Stimulated activated naive CD8-positive, alpha-beta T cell treated with anti-CD3 and anti-CD28 coated beads, Interleukin-15, Interleukin-2, amounts not matched to agents 100 U/mL and 50 U/mL, for 24 hours (primary cell): Measurements from ENCODE around the gene LUC7L2.
"Not testable (repeated sequence)": the region's sequence is repeated elsewhere in the genome, so short reads cannot be mapped to it uniquely, and the experiment has no call there.

ENCODE experiments used
- ATAC-seq: fragments of 150-1000 bp; cut with Tn5 transposase; one replicate; pipeline ENCODE4 v1.10.0; 2021
- DNase-seq: peaks from one replicate; pipeline ENCODE4 v3.0.0; 2021

LUC7L2 gene

DNA sequence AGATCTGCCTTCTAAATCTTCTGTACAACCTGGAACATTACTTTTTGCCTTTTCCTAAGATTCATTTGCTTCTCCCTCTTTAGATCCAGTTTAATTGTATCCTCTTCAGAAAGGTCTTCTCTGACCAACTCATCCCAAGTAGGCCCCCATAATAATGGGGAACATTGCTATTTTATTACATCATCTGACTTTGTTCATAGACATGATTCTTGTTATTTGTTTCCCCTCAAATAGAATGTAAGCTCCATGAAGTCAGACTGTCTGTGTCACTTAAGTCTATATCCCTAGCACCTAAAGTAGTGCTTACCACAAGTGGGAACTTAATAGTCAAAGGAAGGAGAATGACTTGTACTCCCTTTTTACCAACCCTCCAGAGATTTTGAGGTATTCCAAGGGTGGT is 37.5 kb downstream of the LUC7L2 start:
- ATAC-seq, result no peak
- DNase-seq, result no peak

DNA sequence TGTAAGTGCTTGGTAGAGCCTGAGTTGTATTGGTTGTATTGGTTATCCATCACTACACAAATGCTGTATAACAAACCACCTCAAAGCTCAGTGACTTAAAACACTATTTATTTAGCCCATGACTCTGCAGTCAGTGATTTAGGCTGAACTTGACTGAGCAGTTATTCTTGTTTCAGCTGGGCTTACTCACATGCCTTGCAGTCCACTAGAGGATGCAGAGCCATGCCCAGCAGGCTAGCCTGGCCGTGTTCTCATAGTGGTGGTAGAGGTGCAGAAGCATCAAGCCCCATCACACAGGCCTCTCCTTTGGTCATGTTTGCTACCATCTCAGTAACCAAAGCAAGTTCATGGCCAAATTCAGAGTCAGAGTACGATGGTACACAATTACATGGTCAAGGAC is 43.9 kb downstream of the LUC7L2 start:
- ATAC-seq (no peak), DNase-seq (no peak)

DNA sequence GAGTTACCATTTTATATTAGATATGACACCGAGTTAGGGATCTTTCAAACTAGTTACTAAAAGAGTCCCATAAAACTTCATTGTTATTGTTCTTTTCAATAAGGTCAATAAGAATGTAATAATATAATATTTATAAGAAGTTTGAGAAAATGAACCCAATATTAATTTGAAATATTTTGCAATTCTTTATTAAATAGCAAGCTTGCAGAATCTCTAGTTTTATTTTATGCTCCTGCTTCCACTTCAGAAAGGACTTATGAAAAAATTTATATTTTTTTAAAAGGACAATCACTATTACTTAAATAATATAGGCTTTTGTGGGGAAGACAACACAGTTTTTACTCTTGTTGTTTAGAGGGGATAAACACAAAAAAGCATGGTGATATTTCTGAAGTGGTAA is 47.9 kb downstream of the LUC7L2 start:
- ATAC-seq (no peak), DNase-seq (no peak)

DNA sequence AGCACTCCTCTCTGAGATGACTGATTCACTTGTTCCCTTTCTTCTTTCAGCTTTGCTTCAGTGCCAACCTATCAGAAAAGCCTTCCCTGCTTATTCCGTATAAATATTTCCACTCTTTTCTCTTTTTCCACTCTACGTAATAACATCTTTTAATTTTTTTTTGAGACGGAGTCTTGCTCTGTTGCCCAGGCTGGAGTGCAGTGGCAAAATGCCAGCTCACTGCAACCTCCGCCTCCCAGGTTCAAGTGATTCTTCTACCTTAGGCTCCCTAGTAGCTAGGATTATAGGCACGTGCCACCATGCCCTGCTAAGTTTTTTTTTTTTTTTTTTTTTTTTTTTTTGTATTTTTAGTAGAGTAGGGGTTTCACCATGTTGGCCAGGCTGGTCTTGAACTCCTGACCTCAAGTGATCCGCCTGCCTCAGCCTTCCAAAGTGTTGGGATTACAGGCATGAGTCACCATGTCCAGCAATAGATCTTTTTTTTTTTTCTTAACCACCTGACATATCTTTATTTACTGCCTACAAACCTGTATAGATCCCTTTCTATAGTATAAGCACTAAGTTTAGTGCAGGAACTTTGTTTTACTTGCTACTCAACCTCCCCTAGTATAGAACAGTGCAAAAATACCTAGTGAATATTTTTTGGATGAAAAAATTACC is 55.2 kb downstream of the LUC7L2 start:
- ATAC-seq, DNase-seq: not testable (repeated sequence)

DNA sequence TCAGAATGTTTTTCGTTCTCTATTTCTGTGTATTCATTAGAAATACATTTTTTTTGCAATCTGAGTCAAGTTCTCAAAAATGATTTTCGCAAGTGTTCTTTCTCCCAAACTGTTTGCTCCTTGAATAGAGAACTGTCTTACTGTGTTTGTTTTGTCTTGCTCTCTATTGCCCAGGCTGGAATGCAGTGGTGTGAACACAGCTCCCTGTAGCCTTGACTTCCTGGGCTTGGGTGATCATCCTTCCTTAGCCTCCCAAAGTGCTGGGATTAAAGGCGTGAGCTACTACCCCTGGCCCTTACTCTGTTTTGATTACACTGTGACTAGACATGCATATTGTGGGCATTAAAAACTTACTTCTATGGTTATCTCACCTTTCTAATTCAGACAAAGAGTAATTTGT is 56.7 kb downstream of the LUC7L2 start:
- no peak for ATAC-seq
- no peak for DNase-seq

DNA sequence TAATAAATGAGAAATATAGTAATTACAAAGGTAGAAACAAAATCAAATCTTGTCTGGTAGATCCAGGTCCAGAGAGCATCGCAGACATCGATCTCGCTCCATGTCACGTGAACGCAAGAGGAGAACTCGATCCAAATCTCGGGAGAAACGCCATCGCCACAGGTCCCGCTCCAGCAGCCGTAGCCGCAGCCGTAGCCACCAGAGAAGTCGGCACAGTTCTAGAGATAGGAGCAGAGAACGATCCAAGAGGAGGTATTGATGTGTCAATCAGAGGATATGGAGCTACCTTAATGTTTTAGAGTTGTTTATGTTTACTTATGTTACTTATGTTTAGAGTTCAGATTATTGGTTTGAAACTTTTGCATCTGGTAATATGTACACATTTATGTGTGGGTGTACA is 57.8 kb downstream of the LUC7L2 start:
- ATAC-seq (no peak), DNase-seq (no peak)

DNA sequence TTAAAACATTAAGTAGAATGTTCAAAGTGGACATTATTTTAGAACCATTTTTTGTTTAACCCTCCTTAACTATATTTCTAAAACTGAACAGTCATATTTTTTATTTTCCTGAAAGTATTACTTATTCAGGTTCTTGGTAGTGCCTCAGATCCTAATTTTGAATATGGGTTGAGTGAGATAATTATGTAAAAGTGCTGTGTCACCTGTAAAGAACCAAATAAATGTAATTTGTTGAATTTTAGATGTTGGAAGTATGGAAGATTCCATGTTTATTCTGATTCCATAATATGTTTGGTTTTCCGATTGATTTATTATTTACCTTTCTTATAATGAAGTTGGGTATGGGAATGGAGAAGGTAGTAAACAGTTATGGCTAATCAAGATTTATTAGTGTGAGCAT is 61.4 kb downstream of the LUC7L2 start:
- no peak for ATAC-seq
- DNase-seq, result no peak

DNA sequence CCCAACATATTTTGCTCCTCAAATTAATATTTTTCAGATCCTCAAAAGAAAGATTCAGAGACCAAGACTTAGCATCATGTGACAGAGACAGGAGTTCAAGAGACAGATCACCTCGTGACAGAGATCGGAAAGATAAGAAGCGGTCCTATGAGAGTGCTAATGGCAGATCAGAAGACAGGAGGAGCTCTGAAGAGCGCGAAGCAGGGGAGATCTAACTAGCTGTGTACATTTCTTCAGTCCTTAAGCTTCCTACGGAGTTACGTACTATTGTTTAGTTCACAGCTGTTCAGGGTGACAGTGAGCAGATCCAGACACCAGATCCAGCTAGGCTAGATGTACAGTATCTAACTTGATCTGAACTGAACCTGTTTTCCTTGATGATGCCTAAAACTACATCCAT is 62.4 kb downstream of the LUC7L2 start:
- ATAC-seq (no peak), DNase-seq (no peak)

DNA sequence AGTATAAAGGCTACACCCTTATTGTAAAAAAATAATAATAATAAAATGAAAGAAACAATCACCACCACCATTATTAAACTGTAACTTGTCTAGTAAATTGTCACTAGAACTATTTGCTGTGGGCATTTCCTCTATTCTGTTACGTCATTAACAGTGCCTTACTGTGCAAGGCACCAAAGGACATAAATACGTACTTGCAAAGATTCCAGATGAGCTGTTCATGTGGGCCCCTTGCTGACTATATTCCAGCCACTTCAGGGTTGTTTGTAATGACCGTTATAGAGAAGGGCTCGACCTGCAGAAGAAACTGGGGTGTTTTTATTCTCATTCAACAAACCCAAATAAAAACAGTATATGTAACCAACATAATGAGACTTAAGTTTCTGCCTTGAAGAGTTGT is 63.4 kb downstream of the LUC7L2 start:
- DNase-seq (no peak), ATAC-seq (no peak)

DNA sequence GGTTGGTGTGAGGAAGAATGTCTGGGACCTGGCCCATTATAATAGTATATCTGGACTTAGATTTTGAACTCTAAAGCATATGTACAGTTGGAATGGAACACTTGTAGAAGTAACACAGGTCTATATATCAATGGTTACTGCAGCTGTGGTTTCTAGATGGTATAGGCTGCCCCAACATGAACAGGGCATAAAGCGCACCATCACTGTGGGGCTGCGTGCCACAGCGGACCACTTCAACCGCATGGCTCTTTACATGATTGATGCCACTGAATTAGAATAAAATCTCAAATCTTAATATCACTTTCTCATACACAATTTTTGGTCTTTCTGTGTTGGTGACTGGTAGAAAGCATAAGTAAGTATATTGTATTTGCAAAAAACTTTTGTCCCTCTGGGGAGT is 64.3 kb downstream of the LUC7L2 start:
- ATAC-seq (no peak), DNase-seq (no peak)

DNA sequence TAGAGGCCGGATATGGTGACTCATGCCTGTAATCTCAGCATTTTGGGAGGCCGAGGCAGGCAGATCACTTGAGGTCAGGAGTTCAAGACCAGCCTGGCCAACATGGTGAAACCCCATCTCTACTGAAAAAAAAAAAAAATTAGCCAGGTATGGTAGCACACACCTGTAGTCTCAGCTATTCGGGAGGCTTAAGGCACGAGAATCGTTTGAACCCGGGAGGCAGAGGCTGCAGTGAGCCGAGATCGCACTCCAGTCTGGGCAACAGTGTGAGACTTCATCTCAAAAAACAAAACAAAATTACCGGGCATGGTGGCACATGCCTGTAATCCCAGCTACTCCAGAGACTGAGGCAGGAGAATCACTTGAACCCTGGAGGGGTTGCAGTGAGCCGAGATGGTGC is 66.0 kb downstream of the LUC7L2 start:
- not testable (repeated sequence) for DNase-seq, ATAC-seq

DNA sequence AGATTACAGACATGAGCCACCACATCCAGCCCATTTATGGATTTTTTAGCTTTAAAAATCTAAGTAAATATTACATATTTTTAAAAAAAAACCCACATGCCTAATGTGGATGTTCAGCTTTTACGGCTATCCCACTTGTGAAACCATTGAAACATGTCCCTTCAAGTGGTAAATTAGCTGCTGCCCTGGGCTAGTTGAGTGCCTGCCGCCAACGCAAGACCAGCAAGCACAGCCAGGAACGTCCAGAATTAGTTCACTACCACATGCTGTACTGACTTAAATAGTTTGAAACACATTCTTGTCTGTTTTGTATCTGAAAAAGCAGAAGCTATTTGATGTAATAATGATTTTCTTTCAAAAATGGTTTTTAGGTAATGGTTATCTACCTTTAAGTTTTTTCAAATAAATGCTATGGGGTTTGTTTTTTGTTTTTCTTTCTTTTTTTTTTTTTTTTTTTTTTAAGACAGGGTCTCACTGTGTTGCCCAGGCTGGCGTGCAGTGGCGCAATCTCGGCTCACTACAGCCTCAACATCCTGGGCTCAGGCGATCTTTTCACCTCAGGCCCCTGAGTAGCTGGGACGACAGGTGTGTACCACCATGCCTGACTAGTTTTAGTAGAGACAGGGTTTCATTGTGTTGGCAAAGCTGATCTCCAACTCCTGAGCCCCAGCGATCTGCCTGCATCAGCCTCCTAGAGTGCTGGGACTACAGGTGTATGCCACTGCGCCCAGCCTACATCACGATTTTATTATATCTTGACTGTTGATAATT is 66.7 kb downstream of the LUC7L2 start:
- ATAC-seq (no peak), DNase-seq (no peak)

DNA sequence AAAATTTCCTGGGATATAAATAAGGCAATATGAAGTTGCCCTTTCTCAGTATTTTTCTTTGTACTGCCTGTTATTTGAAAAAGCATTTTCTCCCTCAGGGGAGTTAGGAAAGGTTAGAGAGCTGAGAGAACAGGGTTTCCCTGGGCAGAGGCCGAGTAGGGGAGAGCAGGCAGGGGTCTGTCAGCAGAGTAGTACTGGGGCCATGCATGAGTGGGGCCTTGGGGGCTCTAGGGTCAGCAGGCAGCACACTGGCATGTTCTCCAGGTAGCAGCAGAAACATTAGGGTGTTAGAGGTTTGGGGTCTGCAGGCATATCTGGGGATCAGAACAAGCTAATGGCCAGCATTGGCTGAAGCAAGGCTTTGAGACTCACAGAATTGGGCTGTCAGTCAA is 67.3 kb downstream of the LUC7L2 start:
- DNase-seq, result no peak
- ATAC-seq, result no peak

DNA sequence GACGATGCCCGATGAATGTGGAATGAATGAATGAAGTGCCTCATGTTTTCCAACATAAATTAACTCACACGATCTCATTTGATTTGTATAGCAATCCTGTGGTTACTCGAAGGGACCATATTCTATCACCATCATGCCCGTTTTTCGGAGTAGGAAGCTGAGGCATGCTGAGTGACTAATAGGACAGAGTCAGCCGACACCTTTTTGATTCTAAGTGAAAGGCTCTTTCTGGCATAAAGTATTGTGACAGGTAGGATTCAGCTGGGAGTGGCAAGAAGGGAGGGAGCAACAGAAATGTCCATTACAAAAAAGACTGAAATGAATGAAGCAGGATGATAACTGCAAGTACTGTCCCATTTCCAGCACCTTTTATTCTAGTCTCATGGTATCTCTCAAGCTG is 68.1 kb downstream of the LUC7L2 start:
- DNase-seq (no peak), ATAC-seq (no peak)

DNA sequence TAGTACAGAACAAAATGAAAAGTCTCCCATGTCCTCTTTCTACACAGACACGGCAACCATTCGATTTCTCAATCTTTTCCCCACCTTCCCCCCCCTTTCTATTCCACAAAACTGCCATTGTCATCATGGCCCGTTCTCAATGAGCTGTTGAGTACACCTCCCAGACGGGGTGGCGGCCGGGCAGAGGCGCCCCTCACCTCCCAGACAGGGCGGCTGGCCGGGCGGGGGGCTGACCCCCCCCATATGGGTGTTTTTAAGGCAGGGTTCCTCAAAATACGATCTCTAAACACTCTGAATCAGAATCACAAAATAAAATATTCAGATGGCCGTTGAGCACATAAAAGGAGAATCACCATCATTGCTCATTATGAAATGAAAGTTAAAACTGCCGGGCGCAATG is 70.0 kb downstream of the LUC7L2 start:
- DNase-seq, ATAC-seq: not testable (repeated sequence)

DNA sequence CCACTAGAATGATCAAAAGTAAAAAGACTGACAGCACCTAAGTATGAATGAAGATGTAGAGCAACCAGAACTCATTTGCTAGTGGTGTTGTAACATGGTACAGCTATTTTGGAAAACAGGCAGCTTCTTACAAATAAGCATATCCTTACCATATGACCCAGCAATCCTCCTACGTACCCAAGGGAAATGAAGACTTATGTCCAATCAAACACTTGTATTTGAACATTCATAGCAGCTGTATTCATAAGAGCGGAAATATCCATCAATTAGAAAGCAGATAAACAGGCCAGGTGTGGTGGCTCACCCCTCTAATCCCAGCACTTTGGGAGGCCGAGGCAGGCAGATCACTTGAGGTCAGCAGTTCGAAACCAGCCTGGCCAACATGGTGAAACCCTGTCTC is 70.7 kb downstream of the LUC7L2 start:
- no peak for ATAC-seq
- DNase-seq, result no peak

DNA sequence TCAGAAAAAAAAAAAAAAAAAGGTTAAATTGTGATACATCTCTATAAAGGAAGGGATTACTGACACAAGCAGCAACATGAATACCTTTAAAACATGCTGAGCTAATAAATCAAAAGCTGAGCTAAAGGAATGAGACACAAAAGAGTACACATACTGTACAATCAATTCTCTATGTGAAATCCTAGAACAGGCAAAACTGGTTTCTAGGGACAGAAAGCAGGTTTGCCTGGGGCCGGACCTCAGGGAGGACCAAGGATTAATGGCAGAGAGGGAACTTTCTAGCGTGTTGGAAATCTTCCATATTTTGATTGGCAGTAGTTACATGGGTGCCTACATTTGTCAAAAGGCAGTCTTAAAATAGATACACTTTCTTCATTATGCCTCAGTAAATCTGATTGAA is 71.3 kb downstream of the LUC7L2 start:
- ATAC-seq (no peak), DNase-seq (no peak)

DNA sequence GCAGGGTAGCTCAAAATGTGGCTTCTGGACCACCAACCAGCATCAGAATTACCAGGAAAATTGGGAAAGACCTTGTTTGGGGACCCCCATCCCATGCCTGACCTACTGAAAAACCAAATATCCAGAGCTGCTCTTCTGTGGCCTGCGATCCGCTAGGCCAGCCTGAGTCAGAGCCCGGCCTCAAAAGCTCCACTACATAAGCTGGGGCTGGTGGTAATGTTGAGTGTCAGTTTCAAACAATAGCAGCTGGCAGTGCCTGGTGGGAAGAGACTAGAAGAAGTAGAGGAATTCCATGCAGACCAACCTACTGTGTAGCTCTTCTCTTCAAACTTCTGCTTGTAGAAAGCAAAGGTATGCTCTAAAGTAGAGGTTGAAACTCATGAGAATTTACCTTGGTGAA is 71.8 kb downstream of the LUC7L2 start:
- no peak for DNase-seq
- no peak for ATAC-seq

DNA sequence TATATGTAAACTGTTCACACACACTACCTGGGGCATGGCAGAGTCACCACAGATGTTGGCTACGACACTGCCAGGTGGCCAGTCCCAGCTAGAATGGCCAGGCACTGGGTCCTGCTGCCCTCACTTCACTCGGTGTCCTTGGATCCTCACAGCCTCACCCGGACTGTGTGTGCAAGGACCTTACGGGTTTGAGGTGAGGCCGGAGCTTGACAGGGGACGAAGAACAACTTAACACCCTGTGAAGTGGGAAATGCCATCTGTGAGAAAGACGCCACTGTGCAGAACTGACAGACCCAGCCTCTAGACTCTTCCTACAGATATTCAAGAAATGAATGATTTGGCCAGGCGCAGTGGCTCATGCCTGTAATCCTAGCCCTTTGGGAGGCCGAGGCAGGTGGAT is 77.1 kb downstream of the LUC7L2 start:
- DNase-seq (no peak), ATAC-seq (no peak)

DNA sequence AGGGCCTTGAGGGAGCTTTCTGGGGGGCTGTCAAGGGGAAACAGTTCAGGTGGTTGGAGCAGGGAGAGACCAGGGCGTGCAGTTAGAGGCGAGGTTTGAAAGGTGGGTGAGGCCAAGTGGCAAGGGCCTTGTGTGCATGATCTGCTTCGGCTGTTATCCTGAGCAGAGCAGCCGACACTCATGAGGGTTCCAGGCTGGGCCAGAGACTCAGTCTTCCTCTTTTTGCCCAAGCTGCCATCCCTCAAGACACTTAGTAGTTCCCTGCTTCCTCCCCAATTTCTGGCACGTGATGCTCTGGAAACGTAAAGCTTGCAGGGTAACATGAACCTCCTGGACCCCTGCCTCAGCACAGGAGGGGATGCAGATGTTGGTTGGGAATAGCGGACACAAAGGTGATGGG is 79.7 kb downstream of the LUC7L2 start:
- ATAC-seq (no peak), DNase-seq (no peak)

DNA sequence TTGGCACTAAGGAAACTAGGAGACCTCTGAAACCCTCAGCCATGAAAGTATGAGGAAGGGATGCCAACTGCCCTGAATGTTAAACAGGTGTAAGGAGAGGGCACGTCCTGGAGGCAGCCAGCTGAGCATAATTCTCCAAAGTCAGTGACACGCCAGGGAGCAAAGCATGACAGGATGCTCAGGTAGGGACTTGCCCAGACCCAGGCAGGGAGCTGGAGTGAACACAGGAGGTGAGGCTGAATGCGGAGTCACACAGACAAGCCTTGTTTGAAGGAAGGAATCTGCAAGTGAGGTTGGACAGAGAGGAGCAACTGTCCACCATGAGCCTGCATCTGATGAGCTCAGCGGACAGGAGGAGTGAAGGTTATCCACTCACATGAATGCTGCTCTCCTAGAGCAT is 82.3 kb downstream of the LUC7L2 start:
- ATAC-seq (no peak), DNase-seq (no peak)

DNA sequence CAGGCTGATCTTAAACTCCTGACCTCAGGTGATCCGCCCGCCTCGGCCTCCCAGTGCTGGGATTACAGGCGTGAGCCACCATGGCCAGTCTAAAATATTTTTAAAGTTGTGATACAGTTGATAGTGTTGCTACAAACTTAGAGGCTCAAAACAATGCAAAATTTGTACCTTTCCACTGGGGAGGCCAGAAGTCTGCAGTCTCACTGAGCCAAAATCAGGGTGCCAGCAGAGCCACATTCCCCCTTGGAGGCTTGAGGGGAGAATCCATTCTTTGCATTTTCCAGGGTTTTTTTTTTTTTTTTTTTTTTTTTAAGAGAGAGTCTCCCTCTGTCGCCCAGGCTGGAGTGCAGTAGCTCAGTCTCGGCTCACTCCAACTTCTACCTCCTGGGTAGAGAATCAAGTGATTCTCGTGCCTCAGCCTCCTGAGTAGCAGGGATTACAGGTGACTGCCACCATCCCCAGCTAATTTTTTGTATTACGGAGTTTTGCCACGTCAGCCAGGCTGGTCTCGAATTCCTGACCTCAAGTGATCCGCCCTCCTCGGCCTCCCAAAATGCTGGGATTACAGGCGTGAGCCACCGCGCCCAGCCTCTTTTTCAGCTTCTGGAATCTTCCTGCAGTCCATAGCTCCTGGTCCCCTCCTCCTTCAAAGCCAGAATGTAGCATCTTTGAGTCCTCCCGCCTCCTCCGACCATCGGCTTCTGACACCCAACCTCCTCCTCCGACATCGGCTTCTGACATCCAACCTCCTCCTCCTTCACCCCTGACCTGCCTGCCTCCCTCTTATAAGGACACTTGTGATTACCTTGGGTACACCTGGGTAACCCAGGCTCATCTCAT is 86.6 kb downstream of the LUC7L2 start:
- no peak for ATAC-seq
- DNase-seq, result no peak

DNA sequence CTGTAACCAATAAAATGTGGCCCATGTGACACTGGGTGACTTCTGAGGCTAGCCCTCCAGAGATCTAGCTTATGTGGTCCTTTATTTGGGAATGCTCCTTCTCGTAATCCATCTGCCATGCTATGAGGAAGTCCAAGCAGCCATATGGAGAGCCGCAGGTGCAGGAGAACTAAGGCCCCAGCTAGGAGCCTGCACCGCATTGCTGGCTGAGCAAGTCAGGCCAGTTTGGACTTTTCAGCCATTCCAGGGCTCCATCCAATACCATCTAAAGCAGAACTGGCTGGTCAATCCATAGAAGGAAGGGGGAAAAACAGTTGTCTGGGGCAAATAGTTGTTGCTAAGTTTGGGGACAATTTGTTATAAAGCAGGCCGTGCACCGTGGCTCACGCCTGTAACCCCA is 91.2 kb downstream of the LUC7L2 start:
- DNase-seq (no peak), ATAC-seq (no peak)
